Esophagus squamous epithelium (tissue), 5 donors: ENCODE measurements around the gene MTOR. TPM values are rescaled to one million over a fixed set of nuclear protein-coding genes. Genes with fewer than 3 reads are reported as not detected.
"Not testable (repeated sequence)": the region's sequence is repeated elsewhere in the genome, so short reads cannot be mapped to it uniquely, and the experiment has no call there.

Source experiments
- DNase-seq: peaks from one replicate; lab custom pipeline; 2025; lab: John Stamatoyannopoulos, UW
- H3K27ac ChIP-seq, 4 donors: fragments of 200-600 bp; sonication (generic); one replicate each; pipeline ENCODE4 v1.5.1; 2016 to 2019; ENCODE audit warnings: mild to moderate bottlenecking in 1 of 4
- H3K27me3 ChIP-seq, 4 donors: fragments of 200-600 bp; sonication (generic); 1 replicate in 3 of 4; 2 replicates in 1 of 4; pipeline versions ENCODE4 v1.5.1 to v1.6.0; 2017 to 2021; ENCODE audit warnings: antibody characterized with exemption in 1 of 4
- H3K36me3 ChIP-seq, 3 donors: fragments of 200-600 bp; sonication (generic); one replicate each; pipeline ENCODE4 v1.5.1; 2016 to 2019
- H3K4me1 ChIP-seq, 3 donors: fragments of 200-600 bp; sonication (generic); one replicate each; pipeline ENCODE4 v1.5.1; 2017 to 2019
- H3K4me3 ChIP-seq, 4 donors: fragments of 200-600 bp; sonication (generic); 1 replicate in 3 of 4; 2 replicates in 1 of 4; pipeline ENCODE4 v1.5.1; 2016 to 2019; ENCODE audit warnings: mild to moderate bottlenecking in 2 of 4, moderate library complexity in 1 of 4
- H3K9me3 ChIP-seq, 3 donors: fragments of 200-600 bp; sonication (generic); one replicate each; pipeline ENCODE4 v1.5.1; 2016 to 2019
- CTCF ChIP-seq, 6 experiments: fragments of 450-650 bp in 4 of 6; fragments of 200-600 bp in 2 of 6; sonication (generic) in 2 of 6; IDR thresholded peaks; one replicate each; pipeline ENCODE4 v1.5.1; 2016 to 2019; ENCODE audit warnings: antibody characterized with exemption in 6 of 6, mild to moderate bottlenecking in 4 of 6, moderate library complexity in 4 of 6
- POLR2A ChIP-seq, 4 donors: fragments of 450-650 bp; IDR thresholded peaks; one replicate each; pipeline ENCODE4 v1.6.1; 2017; ENCODE audit warnings: antibody characterized with exemption in 4 of 4, mild to moderate bottlenecking in 4 of 4, moderate library complexity in 3 of 4
- WGBS, 2 donors: methylation state at CpG; one replicate each; pipeline ENCODE4 v1.1.5; 2018; 5-methylcytosine and 5-hydroxymethylcytosine counted together
- intact Hi-C: fragments of 100-400 bp; cut with DNase I; formaldehyde crosslinking; loops from one replicate; pipeline ENCODE4 v1.15.0; 2022
- total RNA-seq, 4 donors: library from RNA; depleted of rRNA; stranded (reverse); fragments of >200 nt; gene quantifications; one replicate each; pipeline ENCODE4 v1.1.0, GENCODE V29; 2016
- donor health status: DM: yes; HTN: yes; CAD: no.

The MTOR gene
- total RNA-seq, 4 donors from 2014 or later = 25.4 to 34.2 (median 30.1) TPM

GRCh38 chr1:11302366-11302765 is 40.0 kb upstream of the MTOR start:
- Histone ChIP-seq H3K36me3 (no peaks in the 10 kb centered on the region), H3K27me3 (no peaks in the 10 kb centered on the region), H3K4me1 (no peaks in the 10 kb centered on the region), H3K4me3 (no peak overlapping the region), H3K27ac (no peak overlapping the region), H3K9me3 (no peaks in the 10 kb centered on the region)
- no peak for DNase-seq
- WGBS, 2 donors = 80 to 100% methylated on average over 2 of the region's 2 CpGs
- intact Hi-C loops = no loop called here
- TF ChIP-seq CTCF (IDR thresholded peaks at IDR 0.05) = no peak
- TF ChIP-seq POLR2A (IDR thresholded peaks at IDR 0.05) = no peak

DNA sequence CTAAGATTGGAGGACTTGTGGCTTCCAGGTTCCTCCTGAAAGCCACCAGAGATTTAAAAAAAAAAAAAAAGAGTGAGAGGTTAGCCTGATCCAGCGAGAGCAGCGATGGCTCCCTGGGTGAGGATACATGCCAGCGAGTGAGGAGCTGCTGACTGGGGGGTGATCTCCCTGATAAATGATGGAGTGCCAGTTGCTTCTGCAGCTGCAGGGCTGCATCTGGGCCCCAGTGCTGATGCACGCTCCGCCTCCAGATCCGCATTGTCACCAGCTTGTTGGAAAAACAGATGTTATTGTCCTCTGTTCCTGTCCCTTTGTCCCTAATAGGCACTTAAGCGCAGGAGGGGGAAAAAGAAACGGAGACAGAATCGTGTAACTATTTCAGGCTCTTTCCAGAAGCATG is 39.2 kb upstream of the MTOR start:
- Histone ChIP-seq H3K36me3 (no peaks in the 10 kb centered on the region), H3K9me3 (no peaks in the 10 kb centered on the region), H3K27me3 (no peaks in the 10 kb centered on the region), H3K27ac (no peak overlapping the region), H3K4me3 (no peak overlapping the region), H3K4me1 (no peaks in the 10 kb centered on the region)
- WGBS, 2 donors = 70 to 76% methylated on average over 9 of the region's 9 CpGs
- TF ChIP-seq POLR2A (IDR thresholded peaks at IDR 0.05) = no peak
- no peak for TF ChIP-seq CTCF (IDR thresholded peaks at IDR 0.05)
- intact Hi-C loops = no loop called here
- DNase-seq = no peak

GRCh38 chr1:11299225-11299574 is 36.8 kb upstream of the MTOR start:
- WGBS, 2 donors = 67 to 71% methylated on average over 10 of the region's 10 CpGs
- intact Hi-C loops = no loop called here
- no peaks in the 10 kb centered on the region for H3K9me3 ChIP-seq

DNA sequence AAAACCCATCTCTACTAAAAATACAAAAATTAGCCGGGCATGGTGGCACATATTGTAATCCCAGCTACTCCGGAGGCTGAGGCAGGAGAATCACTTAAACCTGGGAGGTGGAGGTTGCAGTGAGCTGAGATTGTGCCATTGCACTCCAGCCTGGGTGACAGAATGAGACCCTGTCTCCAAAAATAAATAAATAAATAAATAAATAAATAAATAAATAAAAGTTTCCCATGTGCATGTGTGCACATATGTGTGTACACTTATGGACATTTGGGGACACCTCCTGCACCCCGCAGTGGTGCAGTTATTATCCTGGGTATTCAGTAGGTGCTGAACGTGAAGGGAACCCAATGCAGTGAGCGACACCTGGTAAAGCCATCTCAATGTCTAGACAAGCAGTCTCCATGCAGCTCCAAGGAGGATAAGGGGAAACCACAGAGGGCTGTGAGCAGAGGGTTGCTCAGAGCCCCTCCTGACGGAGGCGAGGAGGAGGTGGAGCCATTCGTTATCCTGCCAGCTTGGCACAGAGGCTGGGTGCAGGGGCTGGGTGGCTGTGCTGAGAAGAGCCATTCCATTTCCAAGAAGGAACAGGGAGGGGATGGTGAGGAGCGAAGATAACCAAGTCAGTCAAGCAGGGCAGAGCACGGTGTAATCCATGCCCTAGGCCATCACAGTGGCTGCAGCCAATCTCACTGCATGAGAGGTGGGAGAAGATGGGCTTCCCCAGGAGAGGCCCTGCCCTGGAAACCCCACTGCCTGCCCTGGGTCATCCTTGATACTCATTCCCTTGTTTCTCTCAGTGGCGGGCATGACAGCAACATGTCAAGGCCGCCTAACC is 36.3 kb upstream of the MTOR start:
- no peak for DNase-seq
- Histone ChIP-seq H3K4me3 (no peak overlapping the region), H3K9me3 (no peaks in the 10 kb centered on the region), H3K27me3 (no peaks in the 10 kb centered on the region), H3K27ac (no peak overlapping the region), H3K4me1 (no peaks in the 10 kb centered on the region), H3K36me3 (peaks cover 0 to 30% (median 0%) of the 10 kb centered on the region in 3 donors)
- intact Hi-C loops = no loop called here
- 90 to 91% methylated on average over 11 to 12 of the region's 12 CpGs for WGBS, 2 donors
- no peak for TF ChIP-seq POLR2A (IDR thresholded peaks at IDR 0.05)
- TF ChIP-seq CTCF (IDR thresholded peaks at IDR 0.05) = no peak

More at GRCh38 chr1:11299225-11299574, 36.8 kb upstream of the MTOR start:
- H3K36me3 ChIP-seq = peaks cover 0 to 24% (median 0%) of the 10 kb centered on the region in 3 donors
- no peak overlapping the region for H3K27ac ChIP-seq
- no peaks in the 10 kb centered on the region for H3K4me1 ChIP-seq
- H3K27me3 ChIP-seq = no peaks in the 10 kb centered on the region
- TF ChIP-seq CTCF (IDR thresholded peaks at IDR 0.05) (no peak), POLR2A (IDR thresholded peaks at IDR 0.05) (no peak)
- no peak overlapping the region for H3K4me3 ChIP-seq
- DNase-seq = no peak

DNA sequence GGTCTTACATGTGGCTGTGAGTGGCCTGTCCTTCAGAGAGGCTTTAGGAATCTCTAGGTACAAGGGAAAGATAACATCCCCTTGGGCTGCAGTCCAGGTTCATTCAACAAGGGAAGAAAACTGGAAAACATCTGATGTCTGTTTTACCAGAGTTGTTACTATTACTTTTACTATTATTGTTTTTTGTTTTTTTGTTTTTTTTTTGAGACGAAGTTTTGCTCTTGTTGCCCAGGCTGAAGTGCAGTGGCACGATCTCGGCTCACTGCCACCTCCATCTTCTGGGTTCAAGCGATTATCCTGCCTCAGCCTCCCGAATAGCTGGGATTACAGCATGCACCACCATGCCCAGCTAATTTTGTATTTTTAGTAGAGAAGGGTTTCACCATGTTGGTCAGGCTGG is 35.4 kb upstream of the MTOR start:
- WGBS, 2 donors = 87 to 100% methylated on average over 5 of the region's 5 CpGs

More for the DNA sequence above, 35.4 kb upstream of the MTOR start:
- H3K27me3 ChIP-seq, intact Hi-C loops, H3K27ac ChIP-seq, H3K9me3 ChIP-seq, H3K4me3 ChIP-seq, H3K4me1 ChIP-seq, DNase-seq: not testable (repeated sequence)
- H3K36me3 ChIP-seq = peaks cover 0 to 38% (median 0%) of the 10 kb centered on the region in 3 donors
